ENCODE results near the gene MME. TPM values are rescaled to one million over a fixed set of nuclear protein-coding genes. Genes with fewer than 3 reads are reported as not detected.

MME gene
- total and polyA plus RNA-seq, 12 donors, result 0.28 to 56.0 (median 1.5) TPM

- H3K4me1 ChIP-seq (replicated peaks in 1 of 2), result no peaks in the 10 kb centered on the region
- H3K9me3 ChIP-seq (replicated peaks in 1 of 3), result no peaks in the 10 kb centered on the region
- WGBS, 4 donors, result 84 to 92% (median 88%) methylated on average over 2 of the region's 2 CpGs
- DNase-seq, result no peak
- H3K27ac ChIP-seq, result no peak overlapping the region
- no peak for TF ChIP-seq POLR2A (IDR thresholded peaks at IDR 0.05)
- no peak for TF ChIP-seq CTCF (IDR thresholded peaks at IDR 0.05)
- no peaks in the 10 kb centered on the region for H3K36me3 ChIP-seq (replicated peaks in 1 of 2)
- H3K4me3 ChIP-seq, result no peak overlapping the region
- H3K27me3 ChIP-seq, result no peaks in the 10 kb centered on the region
- intact Hi-C loops (cut with DNase I), result no loop called here
These were observed 44.6 kb upstream of the MME start for GRCh38 chr3:155035553-155035952.

- Histone ChIP-seq H3K36me3 (replicated peaks in 1 of 2) (no peaks in the 10 kb centered on the region), H3K4me3 (no peak overlapping the region), H3K27me3 (no peaks in the 10 kb centered on the region), H3K9me3 (replicated peaks in 1 of 3) (no peaks in the 10 kb centered on the region), H3K4me1 (replicated peaks in 1 of 2) (no peaks in the 10 kb centered on the region), H3K27ac (no peak overlapping the region)
- DNase-seq, result no peak
- intact Hi-C loops (cut with DNase I), result no loop called here
- WGBS, 4 donors, result 72 to 81% (median 75%) methylated on average over 5 of the region's 5 CpGs
- no peak for TF ChIP-seq CTCF (IDR thresholded peaks at IDR 0.05)
- TF ChIP-seq POLR2A (IDR thresholded peaks at IDR 0.05), result no peak
These were observed 42.5 kb upstream of the MME start for GRCh38 chr3:155037508-155038202.

GRCh38 chr3:155038203-155038554 lies 41.9 kb upstream of the MME start:
- intact Hi-C loops (cut with DNase I), result no loop called here
- 75 to 85% (median 79%) methylated on average over 2 of the region's 2 CpGs for whole genome bisulfite sequencing, 4 donors
- no peaks in the 10 kb centered on the region for H3K27me3 ChIP-seq
- H3K4me1 ChIP-seq (replicated peaks in 1 of 2), result no peaks in the 10 kb centered on the region
- no peak for TF ChIP-seq POLR2A (IDR thresholded peaks at IDR 0.05)
- no peak for TF ChIP-seq CTCF (IDR thresholded peaks at IDR 0.05)
- no peaks in the 10 kb centered on the region for H3K9me3 ChIP-seq (replicated peaks in 1 of 3)
- no peak overlapping the region for H3K27ac ChIP-seq
- DNase-seq, result no peak
- H3K36me3 ChIP-seq (replicated peaks in 1 of 2), result no peaks in the 10 kb centered on the region
- no peak overlapping the region for H3K4me3 ChIP-seq

GRCh38 chr3:155046935-155047334 lies 33.2 kb upstream of the MME start:
- H3K27ac ChIP-seq, result no peak overlapping the region
- no peaks in the 10 kb centered on the region for H3K9me3 ChIP-seq (replicated peaks in 1 of 3)
- intact Hi-C loops (cut with DNase I), result no loop called here
- no peak overlapping the region for H3K4me3 ChIP-seq
- no peaks in the 10 kb centered on the region for H3K4me1 ChIP-seq (replicated peaks in 1 of 2)
- H3K27me3 ChIP-seq, result no peaks in the 10 kb centered on the region
- H3K36me3 ChIP-seq (replicated peaks in 1 of 2), result no peaks in the 10 kb centered on the region
- no peak for TF ChIP-seq CTCF (IDR thresholded peaks at IDR 0.05)
- no peak for TF ChIP-seq POLR2A (IDR thresholded peaks at IDR 0.05)
- DNase-seq, result no peak
